Prostate gland (tissue), 2 donors: ENCODE results near the gene OBSL1. TPM values are rescaled to one million over a fixed set of nuclear protein-coding genes. Genes with fewer than 3 reads are reported as not detected.

Experiments
- DNase-seq: peaks from one replicate; pipeline ENCODE4 v3.0.0-alpha.2; 2019; ENCODE audit warnings: low spot score
- H3K27ac ChIP-seq, 2 donors: fragments of 200-600 bp; sonication (generic); 2 replicates each; pipeline ENCODE4 v1.5.1; 2017 to 2019
- H3K27me3 ChIP-seq: fragments of 200-600 bp; sonication (generic); replicated peaks from 2 replicates; pipeline ENCODE4 v1.5.1; 2019; ENCODE audit not compliant: insufficient read depth
- H3K36me3 ChIP-seq, 2 donors: fragments of 200-600 bp; sonication (generic); 1 replicate in 1 of 2; 2 replicates in 1 of 2; pipeline versions ENCODE4 v1.5.1 to v1.8.1; 2017 to 2019
- H3K4me1 ChIP-seq: fragments of 200-600 bp; sonication (generic); replicated peaks from 2 replicates; pipeline ENCODE4 v1.5.1; 2019
- H3K4me3 ChIP-seq, 2 donors: fragments of 200-600 bp; sonication (generic); 2 replicates each; pipeline ENCODE4 v1.5.1; 2017 to 2019
- H3K9me3 ChIP-seq: fragments of 200-600 bp; sonication (generic); 2 replicates; pipeline ENCODE4 v1.5.1; 2017
- CTCF ChIP-seq, 4 experiments: fragments of 200-600 bp in 2 of 4; fragments of 450-650 bp in 2 of 4; sonication (generic) in 2 of 4; IDR thresholded peaks; 1 replicate in 3 of 4; 2 replicates in 1 of 4; pipeline ENCODE4 v1.5.1; 2016 to 2019; ENCODE audit warnings: antibody characterized with exemption in 4 of 4, mild to moderate bottlenecking in 2 of 4, moderate library complexity in 2 of 4
- POLR2A ChIP-seq: fragments of 450-650 bp; IDR thresholded peaks from one replicate; pipeline ENCODE4 v1.6.1; 2016; ENCODE audit warnings: antibody characterized with exemption, mild to moderate bottlenecking
- POLR2AphosphoS5 ChIP-seq: sonication (generic); formaldehyde crosslinking; IDR thresholded peaks from one replicate; pipeline ENCODE4 v1.6.1; 2017; ENCODE audit warnings: antibody characterized with exemption
- WGBS: methylation state at CpG from one replicate; pipeline ENCODE4 v1.1.5; 2018; 5-methylcytosine and 5-hydroxymethylcytosine counted together
- intact Hi-C: fragments of 100-400 bp; cut with DNase I; formaldehyde crosslinking; loops from one replicate; pipeline ENCODE4 v1.14.2; 2022
- total RNA-seq, 2 donors: library from RNA; depleted of rRNA; stranded (reverse); fragments of >200 nt; gene quantifications; one replicate each; pipeline ENCODE4 v1.1.0, GENCODE V29; 2016

Gene OBSL1
- total RNA-seq, 2 donors from 2014 or later: 142 to 330 TPM

- Histone ChIP-seq H3K9me3 (no peaks in the 10 kb centered on the region), H3K27ac (peak within 1 kb of the TSS; percentile 82 to 90), H3K27me3 (no peaks in the 10 kb centered on the region), H3K4me1 (no peaks in the 10 kb centered on the region), H3K36me3 (no peaks in the 10 kb centered on the region), H3K4me3 (peak within 1 kb of the TSS; percentile 50 to 66)
- TF ChIP-seq CTCF (IDR thresholded peaks at IDR 0.05): peak in 1 of 4 experiments; percentile 0
- peak; percentile 89 for TF ChIP-seq POLR2AphosphoS5
- peak; percentile 77 for TF ChIP-seq POLR2A
- under 1% methylated on average over 57 of the region's 57 CpGs for WGBS
- peak; percentile 96 for DNase-seq
- intact Hi-C loops: loop anchor here (5.0 kb wide), 1 partner anchor 55 kb away; the partner anchor contains the start of genes CHPF and TMEM198
These were observed 26.4 kb upstream of the OBSL1 start, which contains the start of gene STK11IP for GRCh38 chr2:219597552-219598307. TSS of gene STK11IP (plus strand) at chr2:219597857. CDS start at chr2:219598120, 263 bp downstream.

- no peaks in the 10 kb centered on the region for H3K4me1 ChIP-seq
- TF ChIP-seq POLR2AphosphoS5 (no peak), POLR2A (no peak), CTCF (IDR thresholded peaks at IDR 0.05) (no peak)
- H3K36me3 ChIP-seq: no peaks in the 10 kb centered on the region
- peak overlapping the region; percentile 82 to 90 for H3K27ac ChIP-seq
- DNase-seq: no peak
- H3K9me3 ChIP-seq: no peaks in the 10 kb centered on the region
- 8% methylated on average over 19 of the region's 19 CpGs for WGBS
- H3K27me3 ChIP-seq: no peaks in the 10 kb centered on the region
- intact Hi-C loops: loop anchor here (5.0 kb wide), 1 partner anchor 55 kb away; the partner anchor contains the start of genes CHPF and TMEM198
- H3K4me3 ChIP-seq: peak overlapping the region; percentile 50 to 66
These were observed 25.7 kb upstream of the OBSL1 start for GRCh38 chr2:219596954-219597551.

- WGBS: 33% methylated on average over 3 of the region's 3 CpGs
- Histone ChIP-seq H3K36me3 (no peaks in the 10 kb centered on the region), H3K4me3 (no peak overlapping the region), H3K4me1 (no peaks in the 10 kb centered on the region), H3K27me3 (no peaks in the 10 kb centered on the region), H3K27ac (no peak overlapping the region), H3K9me3 (no peaks in the 10 kb centered on the region)
- intact Hi-C loops: loop anchor here (5.0 kb wide), 1 partner anchor 53 kb away; the partner anchor contains the start of genes CHPF and TMEM198
- no peak for TF ChIP-seq POLR2A
- no peak for TF ChIP-seq CTCF (IDR thresholded peaks at IDR 0.05)
- no peak for TF ChIP-seq POLR2AphosphoS5
- DNase-seq: no peak
These were observed 23.9 kb upstream of the OBSL1 start for GRCh38 chr2:219595256-219595655.

GRCh38 chr2:219593154-219593553 is 21.8 kb upstream of the OBSL1 start:
- Histone ChIP-seq H3K27ac (no peak overlapping the region), H3K4me1 (no peaks in the 10 kb centered on the region), H3K36me3 (no peaks in the 10 kb centered on the region), H3K4me3 (no peak overlapping the region), H3K9me3 (no peaks in the 10 kb centered on the region), H3K27me3 (no peaks in the 10 kb centered on the region)
- 75% methylated on average over 2 of the region's 2 CpGs for WGBS
- no peak for DNase-seq
- TF ChIP-seq CTCF (IDR thresholded peaks at IDR 0.05) (no peak), POLR2AphosphoS5 (no peak), POLR2A (no peak)
- intact Hi-C loops: no loop called here
